Rectal smooth muscle tissue (tissue), 1 donor: ENCODE data around the gene ZNF175.

Experiments used
- H3K27ac ChIP-seq: one replicate; pipeline ENCODE4 v1.7.0; 2013; ENCODE audit warnings: low read depth, low read length, inconsistent platforms
- H3K27me3 ChIP-seq: one replicate; pipeline ENCODE4 v1.7.0; 2013; ENCODE audit warnings: low read length; ENCODE audit not compliant: control insufficient read depth, insufficient read depth
- H3K36me3 ChIP-seq: one replicate; pipeline ENCODE4 v1.7.0; 2013; ENCODE audit warnings: low read length; ENCODE audit not compliant: control insufficient read depth, insufficient read depth
- H3K4me1 ChIP-seq: one replicate; pipeline ENCODE4 v1.7.0; 2013; ENCODE audit warnings: low read length; ENCODE audit not compliant: control insufficient read depth, insufficient read depth
- H3K4me3 ChIP-seq: one replicate; pipeline ENCODE4 v1.7.0; 2013; ENCODE audit warnings: low read length
- H3K9ac ChIP-seq: one replicate; pipeline ENCODE4 v1.7.0; 2013; ENCODE audit warnings: low read length

The ZNF175 gene

GRCh38 chr19:51542699-51543098 lies 28.4 kb upstream of the ZNF175 start:
- Histone ChIP-seq H3K27me3 (no peaks in the 10 kb centered on the region), H3K4me1 (no peaks in the 10 kb centered on the region), H3K27ac (no peak overlapping the region), H3K9ac (no peak overlapping the region), H3K36me3 (no peaks in the 10 kb centered on the region), H3K4me3 (no peak overlapping the region)

- H3K36me3 ChIP-seq, result no peaks in the 10 kb centered on the region
- no peaks in the 10 kb centered on the region for H3K4me1 ChIP-seq
- no peaks in the 10 kb centered on the region for H3K27me3 ChIP-seq
- H3K4me3 ChIP-seq, result no peak overlapping the region
- no peak overlapping the region for H3K27ac ChIP-seq
- no peak overlapping the region for H3K9ac ChIP-seq
These were observed 27.0 kb upstream of the ZNF175 start for GRCh38 chr19:51544038-51544437.

- no peaks in the 10 kb centered on the region for H3K4me1 ChIP-seq
These were observed 24.9 kb upstream of the ZNF175 start for GRCh38 chr19:51546107-51546649.

GRCh38 chr19:51546650-51547396 lies 24.3 kb upstream of the ZNF175 start:
- Histone ChIP-seq H3K9ac (no peak overlapping the region), H3K27ac (no peak overlapping the region), H3K36me3 (no peaks in the 10 kb centered on the region), H3K4me3 (no peak overlapping the region), H3K4me1 (no peaks in the 10 kb centered on the region), H3K27me3 (no peaks in the 10 kb centered on the region)

More at GRCh38 chr19:51546107-51546649, 24.9 kb upstream of the ZNF175 start:
- H3K4me3 ChIP-seq, result no peak overlapping the region
- no peak overlapping the region for H3K27ac ChIP-seq
- no peaks in the 10 kb centered on the region for H3K36me3 ChIP-seq
- H3K9ac ChIP-seq, result no peak overlapping the region
- no peaks in the 10 kb centered on the region for H3K27me3 ChIP-seq

GRCh38 chr19:51547397-51548212 lies 23.5 kb upstream of the ZNF175 start:
- H3K36me3 ChIP-seq, result no peaks in the 10 kb centered on the region
- no peak overlapping the region for H3K27ac ChIP-seq
- H3K4me3 ChIP-seq, result no peak overlapping the region
- H3K4me1 ChIP-seq, result no peaks in the 10 kb centered on the region
- H3K27me3 ChIP-seq, result no peaks in the 10 kb centered on the region
- no peak overlapping the region for H3K9ac ChIP-seq

GRCh38 chr19:51548213-51548651 lies 22.9 kb upstream of the ZNF175 start:
- Histone ChIP-seq H3K27me3 (no peaks in the 10 kb centered on the region), H3K4me1 (no peaks in the 10 kb centered on the region), H3K36me3 (no peaks in the 10 kb centered on the region)

GRCh38 chr19:51548891-51549305 lies 22.2 kb upstream of the ZNF175 start:
- Histone ChIP-seq H3K27me3 (no peaks in the 10 kb centered on the region), H3K4me3 (no peak overlapping the region), H3K27ac (no peak overlapping the region), H3K36me3 (no peaks in the 10 kb centered on the region), H3K4me1 (no peaks in the 10 kb centered on the region), H3K9ac (no peak overlapping the region)

More at GRCh38 chr19:51548213-51548651, 22.9 kb upstream of the ZNF175 start:
- Histone ChIP-seq H3K4me3 (no peak overlapping the region), H3K27ac (no peak overlapping the region), H3K9ac (no peak overlapping the region)

GRCh38 chr19:51549533-51550324 lies 21.4 kb upstream of the ZNF175 start:
- no peaks in the 10 kb centered on the region for H3K27me3 ChIP-seq
- H3K4me1 ChIP-seq, result no peaks in the 10 kb centered on the region
- no peak overlapping the region for H3K27ac ChIP-seq
- no peak overlapping the region for H3K4me3 ChIP-seq
- H3K36me3 ChIP-seq, result no peaks in the 10 kb centered on the region
- no peak overlapping the region for H3K9ac ChIP-seq

GRCh38 chr19:51550848-51551672 lies 20.0 kb upstream of the ZNF175 start:
- Histone ChIP-seq H3K4me1 (no peaks in the 10 kb centered on the region), H3K9ac (no peak overlapping the region), H3K27me3 (no peaks in the 10 kb centered on the region), H3K27ac (no peak overlapping the region), H3K36me3 (no peaks in the 10 kb centered on the region), H3K4me3 (no peak overlapping the region)

GRCh38 chr19:51551673-51552432 lies 19.2 kb upstream of the ZNF175 start:
- Histone ChIP-seq H3K9ac (no peak overlapping the region), H3K36me3 (no peaks in the 10 kb centered on the region), H3K4me3 (no peak overlapping the region), H3K27ac (no peak overlapping the region), H3K4me1 (no peaks in the 10 kb centered on the region), H3K27me3 (no peaks in the 10 kb centered on the region)

GRCh38 chr19:51552608-51552995 lies 18.5 kb upstream of the ZNF175 start:
- no peaks in the 10 kb centered on the region for H3K4me1 ChIP-seq
- no peaks in the 10 kb centered on the region for H3K36me3 ChIP-seq
- H3K27ac ChIP-seq, result no peak overlapping the region
- no peaks in the 10 kb centered on the region for H3K27me3 ChIP-seq
- H3K9ac ChIP-seq, result no peak overlapping the region
- H3K4me3 ChIP-seq, result no peak overlapping the region
